BE2C (cell line): ENCODE results near the gene CDH13.

Experiments
- DNase-seq: peaks from one replicate; pipeline ENCODE4 v3.0.0-alpha.2; 2020
- H3K27me3 ChIP-seq: fragments of 250-450 bp; sonication (Bioruptor Pico); 2 replicates; pipeline ENCODE4 v1.5.1; 2020; ENCODE audit warnings: mild to moderate bottlenecking
- H3K36me3 ChIP-seq: fragments of 250-450 bp; sonication (Bioruptor Pico); 2 replicates; pipeline ENCODE4 v1.5.1; 2020; ENCODE audit warnings: mild to moderate bottlenecking
- H3K4me1 ChIP-seq: fragments of 250-450 bp; sonication (Bioruptor Pico); 2 replicates; pipeline ENCODE4 v1.5.1; 2020
- H3K4me3 ChIP-seq: 2 replicates; pipeline ENCODE4 v1.5.1; 2011; ENCODE audit warnings: low read depth, low read length
- H3K9me3 ChIP-seq: fragments of 250-450 bp; sonication (Bioruptor Pico); 2 replicates; pipeline ENCODE4 v1.5.1; 2020
- TF ChIP-seq, protein P1 (sequence below): IDR thresholded peaks from 2 replicates; pipeline ENCODE4 v1.5.1; 2012; ENCODE audit warnings: mild to moderate bottlenecking, low read depth, low read length

CDH13 gene

DNA sequence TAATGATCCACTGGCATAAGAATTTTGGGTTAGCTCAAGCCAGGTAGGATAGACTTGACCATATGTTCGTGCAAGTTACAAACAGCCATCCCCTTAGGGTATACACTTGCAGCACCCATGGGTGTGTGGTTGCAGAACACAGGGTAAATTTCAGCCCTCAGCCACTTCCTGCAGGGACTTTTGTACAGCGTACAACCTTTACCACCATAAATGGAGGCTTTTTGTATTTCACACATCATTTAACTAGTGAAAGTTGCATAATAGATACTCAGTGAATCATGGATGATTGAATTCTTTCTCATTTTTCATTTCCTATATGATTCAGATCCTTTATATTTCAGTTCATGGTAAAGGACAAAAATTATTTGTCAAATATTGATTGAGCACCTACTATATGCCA is 473.9 kb downstream of the CDH13 start:
- no peaks in the 10 kb centered on the region for H3K9me3 ChIP-seq
- no peak overlapping the region for H3K4me3 ChIP-seq
- no peaks in the 10 kb centered on the region for H3K4me1 ChIP-seq
- no peaks in the 10 kb centered on the region for H3K27me3 ChIP-seq
- no peaks in the 10 kb centered on the region for H3K36me3 ChIP-seq
- TF ChIP-seq, protein P1, sequence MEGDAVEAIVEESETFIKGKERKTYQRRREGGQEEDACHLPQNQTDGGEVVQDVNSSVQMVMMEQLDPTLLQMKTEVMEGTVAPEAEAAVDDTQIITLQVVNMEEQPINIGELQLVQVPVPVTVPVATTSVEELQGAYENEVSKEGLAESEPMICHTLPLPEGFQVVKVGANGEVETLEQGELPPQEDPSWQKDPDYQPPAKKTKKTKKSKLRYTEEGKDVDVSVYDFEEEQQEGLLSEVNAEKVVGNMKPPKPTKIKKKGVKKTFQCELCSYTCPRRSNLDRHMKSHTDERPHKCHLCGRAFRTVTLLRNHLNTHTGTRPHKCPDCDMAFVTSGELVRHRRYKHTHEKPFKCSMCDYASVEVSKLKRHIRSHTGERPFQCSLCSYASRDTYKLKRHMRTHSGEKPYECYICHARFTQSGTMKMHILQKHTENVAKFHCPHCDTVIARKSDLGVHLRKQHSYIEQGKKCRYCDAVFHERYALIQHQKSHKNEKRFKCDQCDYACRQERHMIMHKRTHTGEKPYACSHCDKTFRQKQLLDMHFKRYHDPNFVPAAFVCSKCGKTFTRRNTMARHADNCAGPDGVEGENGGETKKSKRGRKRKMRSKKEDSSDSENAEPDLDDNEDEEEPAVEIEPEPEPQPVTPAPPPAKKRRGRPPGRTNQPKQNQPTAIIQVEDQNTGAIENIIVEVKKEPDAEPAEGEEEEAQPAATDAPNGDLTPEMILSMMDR, result no peak
- no peak for DNase-seq

DNA sequence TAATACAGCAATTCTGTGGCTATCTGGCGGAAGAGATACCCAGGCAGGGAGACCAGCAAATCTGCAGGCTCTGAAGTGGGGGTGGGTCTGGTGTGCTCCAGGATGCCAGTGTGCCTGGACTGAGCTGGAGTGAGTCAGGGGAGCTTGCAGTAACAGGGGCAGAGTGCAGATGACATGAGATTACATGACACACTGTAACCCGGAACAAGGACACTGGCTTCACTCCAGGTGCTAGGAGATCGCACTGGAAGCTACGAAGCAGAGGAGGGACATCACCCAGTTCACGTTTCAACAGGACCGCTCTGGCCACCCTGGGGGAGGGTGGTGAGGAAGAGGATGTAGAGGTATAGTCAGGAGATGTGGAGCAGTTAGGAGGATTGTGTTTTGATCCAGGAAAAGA is 475.6 kb downstream of the CDH13 start:
- H3K36me3 ChIP-seq, result no peaks in the 10 kb centered on the region
- H3K4me1 ChIP-seq, result no peaks in the 10 kb centered on the region
- H3K27me3 ChIP-seq, result no peaks in the 10 kb centered on the region
- no peak overlapping the region for H3K4me3 ChIP-seq
- TF ChIP-seq, protein P1, result no peak
- H3K9me3 ChIP-seq, result no peaks in the 10 kb centered on the region
- DNase-seq, result no peak

DNA sequence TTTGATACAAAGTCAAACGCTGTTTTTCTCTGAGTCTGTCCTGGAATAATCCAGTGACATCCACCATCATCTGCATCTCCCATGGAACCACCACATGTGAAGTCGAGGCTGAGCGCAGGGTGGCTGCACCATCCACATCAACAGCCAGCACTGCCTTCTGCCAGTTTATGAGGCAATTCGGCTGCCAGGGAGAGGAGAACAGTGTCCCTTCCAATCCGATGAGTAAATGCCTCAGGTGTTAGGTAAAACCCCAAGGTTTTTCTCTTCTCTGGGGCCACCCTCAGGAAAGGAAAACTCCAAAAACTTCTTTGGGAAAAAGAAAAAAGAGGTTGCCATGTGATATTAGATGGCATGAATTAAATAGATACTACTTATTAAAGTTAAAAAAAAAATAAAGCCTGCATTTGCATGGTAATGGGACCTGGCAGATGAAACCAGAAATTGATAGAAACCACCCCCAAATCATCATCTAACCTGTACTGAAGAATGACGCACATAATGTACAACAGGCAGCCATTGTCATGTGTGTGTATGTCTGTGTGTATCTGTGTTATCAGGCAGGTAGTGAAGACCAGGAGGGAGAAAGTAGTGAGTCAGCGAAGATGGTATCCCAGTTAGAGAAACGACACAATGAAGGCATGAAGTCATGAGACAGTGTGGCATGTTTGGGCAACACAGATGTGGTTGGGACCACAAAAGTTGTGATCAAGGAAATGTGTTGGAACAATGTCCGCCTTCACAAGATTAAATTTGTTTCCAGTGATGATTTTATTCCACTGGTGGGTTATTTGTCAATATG is 478.7 kb downstream of the CDH13 start:
- no peak for DNase-seq
- Histone ChIP-seq H3K36me3 (no peaks in the 10 kb centered on the region), H3K9me3 (no peaks in the 10 kb centered on the region), H3K4me1 (no peaks in the 10 kb centered on the region), H3K27me3 (no peaks in the 10 kb centered on the region), H3K4me3 (no peak overlapping the region)
- TF ChIP-seq, protein P1, result no peak

DNA sequence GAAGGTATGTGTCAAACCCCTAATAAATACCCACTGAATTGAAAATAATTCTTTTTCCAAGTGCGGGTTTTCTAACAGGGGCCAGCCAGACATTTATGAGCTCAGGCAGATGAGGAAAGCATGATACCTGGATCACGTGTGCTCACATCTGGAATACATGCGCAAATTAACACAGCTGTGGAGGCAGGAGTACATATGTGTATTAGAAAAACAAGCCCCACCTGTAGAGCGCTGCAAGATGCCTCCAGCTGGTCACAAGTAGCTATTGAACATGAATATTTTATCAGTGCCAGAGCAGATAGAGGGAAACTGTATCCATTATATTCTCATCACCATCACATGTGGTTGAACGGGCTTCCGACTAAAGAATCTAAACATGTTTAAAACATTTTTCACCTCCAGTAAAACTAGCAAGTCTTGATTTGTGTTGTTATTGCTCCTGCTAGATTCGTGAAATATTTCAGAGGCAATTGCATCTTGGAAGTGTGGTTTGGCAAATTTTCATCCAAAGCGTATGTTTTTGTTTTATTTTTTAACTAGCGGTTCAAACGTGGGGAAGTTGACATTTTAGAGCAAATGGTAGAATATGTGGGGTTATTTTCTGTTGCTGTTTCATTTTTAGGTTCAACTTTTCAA is 482.8 kb downstream of the CDH13 start:
- DNase-seq, result no peak
- TF ChIP-seq, protein P1, result no peak
- Histone ChIP-seq H3K4me3 (no peak overlapping the region), H3K4me1 (no peaks in the 10 kb centered on the region), H3K9me3 (no peaks in the 10 kb centered on the region; the same call in 1 of the 2 replicates), H3K27me3 (no peaks in the 10 kb centered on the region), H3K36me3 (no peaks in the 10 kb centered on the region)

DNA sequence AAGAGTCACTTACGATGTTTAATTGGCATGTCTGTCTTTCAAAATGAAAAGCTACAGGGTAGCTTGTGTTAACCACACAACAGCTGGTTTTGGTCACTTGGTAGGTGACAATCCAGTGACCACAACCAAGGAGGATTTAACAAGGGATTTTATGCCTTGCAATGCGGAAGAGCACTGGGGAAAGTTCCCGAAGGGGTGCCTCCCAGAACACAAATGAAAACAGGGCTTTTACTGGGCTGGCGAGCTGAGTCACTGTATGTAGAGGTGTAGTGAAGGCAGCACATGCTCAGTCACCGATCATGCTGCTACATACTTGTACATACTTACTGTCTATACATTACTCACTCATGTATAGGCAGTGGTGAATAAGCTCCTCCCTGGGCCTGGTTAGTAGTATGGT is 483.5 kb downstream of the CDH13 start:
- Histone ChIP-seq H3K9me3 (no peaks in the 10 kb centered on the region; the same call in 1 of the 2 replicates), H3K27me3 (no peaks in the 10 kb centered on the region), H3K4me3 (no peak overlapping the region), H3K4me1 (no peaks in the 10 kb centered on the region), H3K36me3 (no peaks in the 10 kb centered on the region)
- DNase-seq, result no peak
- TF ChIP-seq, protein P1, result no peak

DNA sequence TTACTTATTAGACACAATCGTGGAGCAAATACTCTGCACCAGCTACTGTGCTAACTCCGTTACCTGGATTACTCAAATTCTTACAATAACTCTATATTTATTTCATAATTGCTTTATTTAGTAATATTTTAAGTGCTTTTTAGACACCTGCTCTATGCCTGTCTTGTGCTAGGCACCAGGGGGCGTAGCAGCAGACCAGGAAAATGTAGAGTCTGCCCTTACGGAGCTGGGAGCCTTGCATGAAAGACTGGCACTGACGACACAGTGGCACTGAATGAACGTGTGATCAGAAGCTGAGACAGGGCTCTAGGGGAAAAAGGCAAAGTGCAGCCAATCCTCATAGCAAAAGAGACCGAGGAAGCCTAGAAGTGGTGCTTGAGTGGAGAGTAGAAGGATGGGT is 486.5 kb downstream of the CDH13 start:
- Histone ChIP-seq H3K27me3 (no peaks in the 10 kb centered on the region), H3K4me1 (no peaks in the 10 kb centered on the region), H3K4me3 (no peak overlapping the region), H3K36me3 (no peaks in the 10 kb centered on the region), H3K9me3 (no peaks in the 10 kb centered on the region; the same call in 1 of the 2 replicates)
- DNase-seq, result no peak
- TF ChIP-seq, protein P1, result peak; percentile 22
